ENCODE data around the gene GALNT9.

The GALNT9 gene

DNA sequence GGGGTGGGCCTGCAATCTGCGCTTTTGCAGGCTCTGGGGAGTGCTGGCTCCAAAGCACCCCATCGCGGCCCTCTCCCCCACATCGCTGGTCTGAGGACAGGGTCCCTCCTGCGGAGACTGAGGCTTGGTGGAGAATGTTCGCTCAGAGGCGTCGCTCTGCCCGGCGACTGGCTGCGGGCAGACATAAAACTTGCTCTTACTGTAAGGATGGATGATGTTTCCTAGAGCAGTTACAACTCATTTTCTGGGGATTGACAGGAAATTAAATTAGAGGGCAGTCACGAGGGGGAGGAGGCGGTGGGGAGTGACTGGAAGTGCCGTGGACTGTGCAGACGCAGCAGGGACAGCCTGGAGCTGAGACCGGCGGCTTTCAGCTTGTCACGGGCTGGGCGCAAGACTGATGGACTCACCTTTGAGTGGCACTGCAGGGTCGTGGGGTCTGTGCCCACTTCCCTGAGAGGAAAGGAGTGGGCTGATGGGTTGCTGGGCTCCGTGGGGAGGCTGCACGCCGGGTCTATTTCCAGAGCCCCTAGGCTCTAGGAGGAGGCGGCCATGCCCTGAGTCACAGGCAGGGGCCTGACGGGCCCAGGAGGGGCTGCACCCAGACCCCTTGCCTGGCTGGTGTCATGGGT is 152.4 kb downstream of the GALNT9 start:
- DNase-seq (ENCODE audit: low read depth), result no peak
- H3K4me3 ChIP-seq (ENCODE audit: low read depth, low read length), result no peak overlapping the region
- in situ Hi-C loops (cut with HindIII; ENCODE audit: low sequenced_read_pairs), result no loop called here
- TF ChIP-seq, protein P1, sequence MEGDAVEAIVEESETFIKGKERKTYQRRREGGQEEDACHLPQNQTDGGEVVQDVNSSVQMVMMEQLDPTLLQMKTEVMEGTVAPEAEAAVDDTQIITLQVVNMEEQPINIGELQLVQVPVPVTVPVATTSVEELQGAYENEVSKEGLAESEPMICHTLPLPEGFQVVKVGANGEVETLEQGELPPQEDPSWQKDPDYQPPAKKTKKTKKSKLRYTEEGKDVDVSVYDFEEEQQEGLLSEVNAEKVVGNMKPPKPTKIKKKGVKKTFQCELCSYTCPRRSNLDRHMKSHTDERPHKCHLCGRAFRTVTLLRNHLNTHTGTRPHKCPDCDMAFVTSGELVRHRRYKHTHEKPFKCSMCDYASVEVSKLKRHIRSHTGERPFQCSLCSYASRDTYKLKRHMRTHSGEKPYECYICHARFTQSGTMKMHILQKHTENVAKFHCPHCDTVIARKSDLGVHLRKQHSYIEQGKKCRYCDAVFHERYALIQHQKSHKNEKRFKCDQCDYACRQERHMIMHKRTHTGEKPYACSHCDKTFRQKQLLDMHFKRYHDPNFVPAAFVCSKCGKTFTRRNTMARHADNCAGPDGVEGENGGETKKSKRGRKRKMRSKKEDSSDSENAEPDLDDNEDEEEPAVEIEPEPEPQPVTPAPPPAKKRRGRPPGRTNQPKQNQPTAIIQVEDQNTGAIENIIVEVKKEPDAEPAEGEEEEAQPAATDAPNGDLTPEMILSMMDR (IDR thresholded peaks at IDR 0.05; ENCODE audit: low read depth, low read length, missing control alignments), result no peak

DNA sequence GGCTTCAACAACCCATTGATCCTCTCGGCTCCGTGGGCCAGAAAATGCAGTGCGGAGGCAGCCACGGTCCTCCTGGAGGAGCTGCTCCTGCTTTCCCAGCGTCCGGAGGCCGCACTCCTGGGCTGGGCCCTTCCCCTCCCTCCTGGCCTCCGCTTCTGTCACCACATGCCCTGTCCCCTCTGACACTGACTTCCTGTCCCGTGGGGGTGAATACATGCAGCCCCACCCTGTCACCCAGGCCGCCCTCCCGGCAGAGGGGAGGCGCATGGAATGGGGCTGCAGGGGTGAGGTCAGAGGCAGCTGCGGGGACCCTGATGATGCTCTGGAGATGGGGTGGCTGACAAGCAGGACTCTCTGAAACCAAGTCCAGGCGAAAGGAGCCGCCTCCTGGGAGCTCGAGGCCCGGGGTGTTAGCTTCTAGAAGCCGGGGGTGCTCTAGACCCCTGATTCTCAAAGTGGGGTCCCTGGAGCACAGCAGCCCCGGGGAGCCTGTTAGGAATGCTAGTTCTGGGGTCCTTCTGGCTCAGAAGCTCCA is 152.9 kb downstream of the GALNT9 start:
- in situ Hi-C loops (cut with HindIII; ENCODE audit: low sequenced_read_pairs), result no loop called here
- no peak overlapping the region for H3K4me3 ChIP-seq (ENCODE audit: low read depth, low read length)
- TF ChIP-seq, protein P1 (IDR thresholded peaks at IDR 0.05; ENCODE audit: low read depth, low read length, missing control alignments), result no peak
- DNase-seq (ENCODE audit: low read depth), result no peak

DNA sequence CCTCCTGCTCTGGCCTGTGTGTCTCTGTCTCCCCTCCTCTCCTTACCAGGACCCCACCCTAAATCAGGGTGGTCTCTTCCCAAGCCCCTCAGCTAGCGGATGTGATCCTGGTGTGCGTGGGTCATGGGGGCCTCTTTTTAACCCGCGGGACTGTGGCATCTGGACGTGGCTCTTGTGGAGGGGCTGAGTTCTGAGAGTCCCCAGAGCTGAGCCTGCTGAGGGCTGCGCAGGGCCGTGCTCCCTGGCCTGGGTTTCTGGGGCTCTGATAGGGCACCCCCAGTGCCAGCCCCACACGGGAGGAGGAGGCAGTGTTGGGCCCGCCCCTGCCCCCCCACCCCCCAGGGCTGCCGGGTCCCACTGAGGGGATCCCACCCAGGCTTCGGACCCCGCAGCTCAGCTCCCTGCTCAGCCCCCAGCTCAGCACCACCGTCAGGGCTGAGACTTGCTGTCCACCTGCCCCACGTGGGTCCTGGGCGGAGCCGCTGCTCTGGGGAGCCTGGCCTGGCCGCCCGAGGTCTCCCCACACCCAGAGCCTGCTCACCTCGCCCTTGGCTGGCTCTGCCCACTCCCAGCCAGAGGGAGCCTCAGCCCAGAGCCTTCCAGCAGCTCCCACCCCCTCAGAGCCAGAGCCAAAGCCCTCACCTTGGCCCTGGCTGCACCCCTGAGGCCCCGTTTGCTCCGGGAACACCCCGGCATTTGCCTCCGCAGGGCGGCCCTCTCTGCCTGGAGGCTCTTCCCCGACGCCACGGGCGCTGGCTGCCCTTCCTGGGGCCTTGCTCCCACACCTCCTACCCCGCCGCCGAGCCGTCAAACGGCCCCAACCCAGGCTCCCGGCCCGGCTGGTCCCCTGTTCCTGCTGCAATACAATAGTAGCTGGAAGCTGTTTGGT is 153.6 kb downstream of the GALNT9 start:
- in situ Hi-C loops (cut with HindIII; ENCODE audit: low sequenced_read_pairs), result no loop called here
- no peak overlapping the region for H3K4me3 ChIP-seq (ENCODE audit: low read depth, low read length)
- no peak for DNase-seq (ENCODE audit: low read depth)
- TF ChIP-seq, protein P1 (IDR thresholded peaks at IDR 0.05; ENCODE audit: low read depth, low read length, missing control alignments), result no peak

DNA sequence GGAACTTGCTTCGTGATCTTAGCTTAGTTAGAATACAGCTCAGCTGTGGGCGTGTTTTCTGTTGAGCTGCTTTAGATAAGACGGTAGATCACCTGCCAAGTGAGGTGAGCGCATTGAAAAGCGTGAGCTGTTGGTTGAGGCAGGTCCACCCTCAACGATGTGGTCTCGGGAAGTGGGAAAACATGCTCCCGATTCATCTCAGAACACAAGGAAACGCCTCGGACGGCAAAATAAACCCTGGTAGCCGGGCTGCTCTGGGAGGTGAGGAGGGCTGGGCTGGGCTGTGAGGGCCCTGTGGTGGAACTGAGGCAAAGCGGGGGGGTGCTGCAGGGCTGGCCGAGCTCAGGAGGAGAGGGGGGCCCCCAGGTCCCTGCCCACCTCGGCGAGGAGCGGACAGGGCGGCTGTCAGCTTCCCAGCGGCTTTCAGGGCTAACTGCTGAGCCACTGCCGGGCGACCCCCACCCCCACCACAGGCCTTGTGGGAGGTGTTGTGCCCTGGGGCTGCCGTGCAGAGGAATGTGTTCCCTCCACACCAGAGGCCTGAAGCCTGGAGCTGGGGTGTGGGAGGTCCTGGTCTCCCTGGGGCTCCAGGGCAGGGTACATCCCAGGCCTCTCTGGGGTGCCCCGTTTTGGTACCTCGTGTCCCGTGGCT is 154.4 kb downstream of the GALNT9 start:
- H3K4me3 ChIP-seq (ENCODE audit: low read depth, low read length), result no peak overlapping the region
- DNase-seq (ENCODE audit: low read depth), result no peak
- TF ChIP-seq, protein P1 (IDR thresholded peaks at IDR 0.05; ENCODE audit: low read depth, low read length, missing control alignments), result no peak
- in situ Hi-C loops (cut with HindIII; ENCODE audit: low sequenced_read_pairs), result no loop called here

DNA sequence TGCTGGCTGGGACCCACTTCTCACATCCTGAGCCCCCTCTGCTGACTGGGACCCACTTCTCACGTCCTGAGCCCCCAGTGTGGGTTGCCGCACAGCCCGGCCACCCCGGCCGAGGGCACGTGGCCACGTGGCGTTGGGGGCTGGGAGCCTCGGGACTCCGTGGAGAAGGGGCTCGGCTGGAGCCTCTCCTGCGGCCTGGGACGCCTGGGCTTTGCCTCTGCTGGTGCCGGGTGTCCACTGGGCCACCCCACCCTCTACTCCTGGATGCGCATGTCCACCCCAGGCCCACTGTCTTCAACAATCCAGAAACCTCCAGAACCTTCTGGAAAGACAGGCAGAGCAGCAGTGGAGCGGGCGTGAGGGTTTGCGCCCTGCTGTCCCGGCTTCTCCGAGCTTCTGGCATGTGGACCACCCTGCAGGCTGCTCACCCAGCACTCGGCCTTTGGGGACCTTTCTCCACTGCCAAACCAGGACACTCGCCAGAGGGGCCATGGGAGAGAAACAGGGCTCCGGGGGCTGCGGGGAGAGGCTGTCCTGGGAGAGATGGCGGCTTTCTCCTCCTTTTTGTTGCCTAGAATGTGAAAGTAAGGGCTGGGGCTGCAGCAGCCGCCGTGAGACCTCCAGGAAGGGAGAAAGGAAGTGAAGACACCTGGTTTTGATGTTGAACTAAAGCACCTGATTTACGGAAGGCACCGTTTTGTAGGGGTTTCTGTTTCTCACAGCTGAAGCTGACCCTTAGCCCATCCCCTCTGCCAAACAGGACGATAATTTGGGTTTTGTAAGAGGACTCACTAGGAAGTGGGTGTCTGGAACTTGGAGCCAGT is 155.2 kb downstream of the GALNT9 start:
- no peak overlapping the region for H3K4me3 ChIP-seq (ENCODE audit: low read depth, low read length)
- TF ChIP-seq, protein P1 (IDR thresholded peaks at IDR 0.05; ENCODE audit: low read depth, low read length, missing control alignments), result no peak
- no peak for DNase-seq (ENCODE audit: low read depth)
- in situ Hi-C loops (cut with HindIII; ENCODE audit: low sequenced_read_pairs), result no loop called here
